GM12878 (cell line): ENCODE results near the gene THTPA. TPM values are rescaled to one million over a fixed set of nuclear protein-coding genes. Genes with fewer than 3 reads are reported as not detected.

Experiments used
- ATAC-seq: fragments of 200-7000 bp; cut with Tn5 transposase; 3 replicates; pipeline ENCODE4 v1.9.1; 2020; ENCODE audit warnings: mild to moderate bottlenecking, moderate library complexity
- BruUV-seq: library from RNA; stranded (reverse); fragments of 400-500 nt; replicated peaks from 2 replicates; lab custom pipeline; 2021; lab: Mats Ljungman, UMichigan
- CTCF ChIA-PET: fragments of 300-600 bp; sonication (Branson Sonifier 250); formaldehyde crosslinking; extraction: SDS; loops from one replicate; lab custom pipeline; 2021; ENCODE audit warnings: inconsistent platforms; lab: Yijun Ruan, JAX
- POLR2A ChIA-PET: fragments of 350-600 bp; formaldehyde crosslinking; extraction: SDS; loops from one replicate; lab custom pipeline; 2021; ENCODE audit warnings: inconsistent platforms; lab: Charles Lee
- RAD21 ChIA-PET: fragments of 300-600 bp; sonication (Branson Sonifier 250); formaldehyde crosslinking; loops from one replicate; lab custom pipeline; 2023; ENCODE audit warnings: antibody characterized with exemption; ENCODE audit not compliant: unreplicated experiment; lab: Charles Lee
- SMC1A ChIA-PET: fragments of 300-600 bp; sonication (Branson Sonifier 250); formaldehyde crosslinking; loops from one replicate; lab custom pipeline; 2023; ENCODE audit not compliant: unreplicated experiment, uncharacterized antibody; lab: Charles Lee
- DNase-seq: peaks from one replicate; pipeline ENCODE4 v3.0.0-alpha.2; 2011; ENCODE audit warnings: low read depth, low spot score
- FAIRE-seq: peaks from 3 replicates; lab custom pipeline; 2011; peaks lifted over from hg19 to GRCh38; lab: Jason Lieb, UNC
- H2AFZ ChIP-seq: 2 replicates; pipeline ENCODE4 v1.6.0; 2011; ENCODE audit warnings: low read depth, low read length, control low read depth; ENCODE audit not compliant: control insufficient read depth
- H3K27ac ChIP-seq: 2 replicates; pipeline ENCODE4 v1.5.1; 2011; ENCODE audit warnings: control low read depth; ENCODE audit not compliant: control insufficient read depth, insufficient read depth
- H3K27me3 ChIP-seq, 2 experiments: replicated peaks in 1 of 2; 2 replicates each; pipeline versions ENCODE4 v1.6.0 to v1.6.1; 2011; ENCODE audit warnings: low read length in 1 of 2; ENCODE audit not compliant: control insufficient read depth in 2 of 2, insufficient read depth in 2 of 2
- H3K36me3 ChIP-seq, 2 experiments: 2 replicates each; pipeline ENCODE4 v1.5.1; 2011; ENCODE audit warnings: low read length in 1 of 2; ENCODE audit not compliant: control insufficient read depth in 2 of 2, insufficient read depth in 2 of 2
- H3K4me1 ChIP-seq: 2 replicates; pipeline ENCODE4 v1.6.1; 2011; ENCODE audit warnings: mild to moderate bottlenecking, low read length, moderate library complexity, mixed read lengths; ENCODE audit not compliant: control insufficient read depth, insufficient read depth
- H3K4me2 ChIP-seq: 2 replicates; pipeline ENCODE4 v1.6.0; 2011; ENCODE audit warnings: control low read depth; ENCODE audit not compliant: control insufficient read depth, insufficient read depth
- H3K4me3 ChIP-seq: fragments of 200-600 bp; sonication (generic); 2 replicates; pipeline ENCODE4 v1.5.1; 2016
- H3K79me2 ChIP-seq: 2 replicates; pipeline ENCODE4 v1.6.0; 2011; ENCODE audit warnings: low read length; ENCODE audit not compliant: control insufficient read depth, insufficient read depth
- H3K9ac ChIP-seq: 2 replicates; pipeline ENCODE4 v1.8.0; 2011; ENCODE audit warnings: low read length, control low read depth, mixed read lengths; ENCODE audit not compliant: control insufficient read depth, insufficient read depth
- H3K9me3 ChIP-seq: replicated peaks from 3 replicates; pipeline ENCODE4 v1.5.1; 2011; ENCODE audit warnings: mild to moderate bottlenecking, low read length; ENCODE audit not compliant: control insufficient read depth, insufficient read depth
- H4K20me1 ChIP-seq: 2 replicates; pipeline ENCODE4 v1.6.0; 2011; ENCODE audit not compliant: control insufficient read depth, insufficient read depth
- ATF3 ChIP-seq: IDR thresholded peaks from 2 replicates; pipeline ENCODE4 v1.6.1; 2011; ENCODE audit warnings: low read depth, mild to moderate bottlenecking, low read length, moderate library complexity, borderline replicate concordance; ENCODE audit errors: extremely low read depth
- CBFB ChIP-seq: IDR thresholded peaks from 2 replicates; pipeline ENCODE4 v1.6.1; 2016; ENCODE audit warnings: antibody characterized with exemption, low read depth
- KDM1A ChIP-seq: fragments of 200-600 bp; sonication (generic); IDR thresholded peaks from 2 replicates; pipeline ENCODE4 v1.6.1; 2016; ENCODE audit warnings: borderline replicate concordance
- PAX8 ChIP-seq: fragments of 450-650 bp; IDR thresholded peaks from 2 replicates; pipeline ENCODE4 v1.6.1; 2017; ENCODE audit warnings: mild to moderate bottlenecking, moderate library complexity
- PBX3 ChIP-seq: IDR thresholded peaks from 2 replicates; pipeline ENCODE4 v1.6.1; 2011; ENCODE audit warnings: mild to moderate bottlenecking, low read depth, low read length, moderate library complexity; ENCODE audit not compliant: insufficient replicate concordance
- PML ChIP-seq: IDR thresholded peaks from 2 replicates; pipeline ENCODE4 v1.6.1; 2012; ENCODE audit warnings: low read length, inconsistent platforms
- POU2F2 ChIP-seq: IDR thresholded peaks from 3 replicates; pipeline ENCODE4 v1.6.1; 2011; ENCODE audit warnings: low read depth, mild to moderate bottlenecking, low read length, borderline replicate concordance
- STAT1 ChIP-seq: fragments of 450-650 bp; conservative IDR thresholded peaks from 2 replicates; pipeline ENCODE4 v1.6.1; 2014; ENCODE audit warnings: antibody characterized with exemption, mild to moderate bottlenecking
- YY1 ChIP-seq: IDR thresholded peaks from 2 replicates; pipeline ENCODE4 v1.6.1; 2011; ENCODE audit warnings: low read depth, mild to moderate bottlenecking, low read length
- ZNF592 ChIP-seq: fragments of 450-650 bp; IDR thresholded peaks from 2 replicates; pipeline ENCODE4 v1.6.1; 2017; ENCODE audit warnings: mild to moderate bottlenecking, moderate library complexity
- WGBS: methylation state at CpG from one replicate; pipeline ENCODE4 v1.1.6; 2016; ENCODE audit warnings: low lambda C conversion rate; ENCODE audit not compliant: insufficient replicate concordance, insufficient coverage; ENCODE audit errors: missing lambda C conversion rate; 5-methylcytosine and 5-hydroxymethylcytosine counted together
- in situ Hi-C: fragments of 300-500 bp; cut with MboI; formaldehyde crosslinking; loops from 9 replicates; pipeline ENCODE4 v1.14.3; 2018; ENCODE audit warnings: mixed read lengths
- intact Hi-C: fragments of 100-400 bp; cut with micrococcal nuclease; formaldehyde crosslinking; loops from one replicate; pipeline ENCODE4 v1.14.2; 2022; ENCODE audit not compliant: unreplicated experiment
- polyA plus RNA-seq, 11 experiments: library from polyadenylated mRNA; depleted of rRNA in 4 of 11; unstranded in 6 of 11; stranded (reverse) in 5 of 11; fragments of >200 nt; fragmentation: Nextera tagmentation in 4 of 11; fragmentation: Illumina TruSeq in 1 of 11; extraction: Ambion mirVana in 4 of 11; extraction: Trizol in 1 of 11; gene quantifications; 1 replicate in 1 of 11; 2 replicates in 10 of 11; pipeline versions ENCODE4 v1.2.1 to v1.2.3, GENCODE V29; 2011 to 2016; ENCODE audit warnings: inconsistent platforms in 2 of 11, missing spikeins in 2 of 11, low read depth in 1 of 11
- total RNA-seq, 4 experiments: library from RNA; depleted of rRNA in 3 of 4; stranded (reverse); fragments of >200 nt in 3 of 4; fragmentation: Illumina TruSeq in 1 of 4; extraction: Trizol in 1 of 4; gene quantifications; 2 replicates each; pipeline versions ENCODE4 v1.2.1 to v1.2.3, GENCODE V29; 2013 to 2021
- TF ChIP-seq, protein P1 (sequence below): fragments of 450-650 bp; conservative IDR thresholded peaks from 2 replicates; pipeline ENCODE4 v1.6.1; 2017; ENCODE audit warnings: mild to moderate bottlenecking, moderate library complexity

The THTPA gene
- total and polyA plus RNA-seq, 10 of the 15 experiments (the other 5 are each of a cell fraction or from before 2014, with no cell fraction given), result 3.1 to 24.9 (median 12.8) TPM

DNA sequence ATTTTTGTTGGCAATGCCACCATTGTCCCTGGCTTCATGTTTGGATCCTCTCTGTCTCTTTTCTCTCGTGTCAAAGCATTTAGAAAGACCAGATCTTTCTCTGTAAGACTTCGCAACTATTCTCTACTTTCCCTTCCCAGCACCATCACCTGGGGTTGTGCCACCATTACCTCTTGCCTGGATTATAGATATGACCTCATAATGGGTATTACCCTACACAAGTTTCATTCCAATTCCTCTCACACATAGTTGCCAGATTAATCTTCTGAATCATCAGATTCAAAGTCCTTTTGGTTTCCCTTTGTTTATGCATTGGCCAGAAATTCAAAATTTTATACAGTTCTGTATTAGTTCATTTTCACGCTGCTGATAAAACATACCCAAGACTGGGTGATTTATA is 52.9 kb downstream of the THTPA start:
- Histone ChIP-seq H3K27me3 (no peaks in the 10 kb centered on the region), H3K4me3 (no peak overlapping the region), H3K36me3 (no peaks in the 10 kb centered on the region), H3K4me1 (peaks cover 29% of the 10 kb centered on the region), H3K27ac (no peak overlapping the region), H2AFZ (no peak overlapping the region), H3K9ac (no peak overlapping the region), H3K4me2 (no peak overlapping the region), H3K79me2 (no peaks in the 10 kb centered on the region), H4K20me1 (no peaks in the 10 kb centered on the region), H3K9me3 (peaks cover 3% of the 10 kb centered on the region; the same call in 2 of the 3 replicates)
- intact Hi-C loops (no loop called here), in situ Hi-C loops (no loop called here)
- BruUV-seq, result no TSS peak
- ChIA-PET CTCF (interaction anchor here (4.5 kb wide), 2 partner anchors 19 to 23 kb away, joined by 33 to 51 read pairs; no protein-coding TSS in a partner anchor), SMC1A (no interaction called here), RAD21 (interaction anchor here (1.2 kb wide), 1 partner anchor 20 kb away, joined by 5 read pairs; no protein-coding TSS in a partner anchor), POLR2A (no interaction called here)
- WGBS, result 88% methylated on average over 3 of the region's 3 CpGs
- FAIRE-seq, result no peak
- ATAC-seq, result no peak
- no peak for DNase-seq
- TF ChIP-seq PAX8 (no peak), PBX3 (no peak), KDM1A (no peak), STAT1 (no peak), ZNF592 (no peak), POU2F2 (no peak), PML (no peak), YY1 (no peak), ATF3 (no peak), CBFB (no peak)
- TF ChIP-seq, protein P1, sequence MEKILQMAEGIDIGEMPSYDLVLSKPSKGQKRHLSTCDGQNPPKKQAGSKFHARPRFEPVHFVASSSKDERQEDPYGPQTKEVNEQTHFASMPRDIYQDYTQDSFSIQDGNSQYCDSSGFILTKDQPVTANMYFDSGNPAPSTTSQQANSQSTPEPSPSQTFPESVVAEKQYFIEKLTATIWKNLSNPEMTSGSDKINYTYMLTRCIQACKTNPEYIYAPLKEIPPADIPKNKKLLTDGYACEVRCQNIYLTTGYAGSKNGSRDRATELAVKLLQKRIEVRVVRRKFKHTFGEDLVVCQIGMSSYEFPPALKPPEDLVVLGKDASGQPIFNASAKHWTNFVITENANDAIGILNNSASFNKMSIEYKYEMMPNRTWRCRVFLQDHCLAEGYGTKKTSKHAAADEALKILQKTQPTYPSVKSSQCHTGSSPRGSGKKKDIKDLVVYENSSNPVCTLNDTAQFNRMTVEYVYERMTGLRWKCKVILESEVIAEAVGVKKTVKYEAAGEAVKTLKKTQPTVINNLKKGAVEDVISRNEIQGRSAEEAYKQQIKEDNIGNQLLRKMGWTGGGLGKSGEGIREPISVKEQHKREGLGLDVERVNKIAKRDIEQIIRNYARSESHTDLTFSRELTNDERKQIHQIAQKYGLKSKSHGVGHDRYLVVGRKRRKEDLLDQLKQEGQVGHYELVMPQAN, result no peak
